ENCODE data around the gene STK4. TPM values are rescaled to one million over a fixed set of nuclear protein-coding genes. Genes with fewer than 3 reads are reported as not detected.

Gene STK4
- total RNA-seq, 1 experiment from 2014 or later = 60.9 TPM

DNA sequence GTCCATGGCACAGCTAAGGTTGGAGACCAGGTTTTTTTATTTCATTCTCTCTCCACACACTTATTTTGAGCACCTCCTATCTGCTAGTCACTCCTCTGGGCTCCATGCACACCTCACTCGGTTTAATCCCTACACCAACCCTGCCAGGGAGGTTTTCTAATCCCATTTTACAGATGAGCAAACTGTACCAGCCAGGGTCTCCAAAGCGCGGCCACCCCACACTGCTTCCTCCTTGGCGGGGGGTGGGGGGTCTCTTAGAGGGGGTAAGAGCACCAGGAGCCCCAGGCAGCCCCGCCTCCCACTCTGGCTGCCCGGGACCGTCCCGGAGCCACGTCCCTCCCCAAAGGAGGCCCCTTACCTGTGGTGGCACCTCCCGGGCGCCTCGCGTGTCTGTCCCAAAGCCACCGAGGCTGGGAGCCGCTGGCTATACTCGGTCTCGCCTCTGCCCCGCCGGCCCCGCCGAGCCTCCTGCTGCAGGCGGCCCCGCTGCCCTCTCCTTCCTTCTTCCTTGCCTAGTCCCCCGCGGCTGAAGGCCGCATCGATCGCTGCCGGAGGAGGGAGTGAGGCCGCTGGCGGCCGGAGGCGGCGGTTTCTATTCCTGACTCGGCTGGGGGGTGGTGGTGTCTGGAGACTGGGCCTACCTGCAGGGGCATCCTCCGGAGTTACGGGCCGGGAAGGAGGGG is 134.4 kb downstream of the STK4 start, which contains the start of gene KCNS1:
TSS of gene KCNS1 (minus strand) at position 565 of the 683 bp plus-strand sequence. CDS start 1,891 bp downstream, outside the sequence.
- CTCF ChIA-PET = no interaction called here
- H3K4me3 ChIP-seq = no peak within 1 kb of the TSS

GRCh38 chr20:45101333-45101850 is 135.1 kb downstream of the STK4 start:
- H2AFZ ChIP-seq = no peak overlapping the region
- no peaks in the 10 kb centered on the region for H3K79me2 ChIP-seq (ENCODE audit: low read depth)
- H3K4me2 ChIP-seq = no peak overlapping the region
- peaks cover 6% of the 10 kb centered on the region; the same call in 1 of the 2 replicates for H3F3A ChIP-seq (ENCODE audit: insufficient read depth, low read depth)
- TF ChIP-seq, protein P1, sequence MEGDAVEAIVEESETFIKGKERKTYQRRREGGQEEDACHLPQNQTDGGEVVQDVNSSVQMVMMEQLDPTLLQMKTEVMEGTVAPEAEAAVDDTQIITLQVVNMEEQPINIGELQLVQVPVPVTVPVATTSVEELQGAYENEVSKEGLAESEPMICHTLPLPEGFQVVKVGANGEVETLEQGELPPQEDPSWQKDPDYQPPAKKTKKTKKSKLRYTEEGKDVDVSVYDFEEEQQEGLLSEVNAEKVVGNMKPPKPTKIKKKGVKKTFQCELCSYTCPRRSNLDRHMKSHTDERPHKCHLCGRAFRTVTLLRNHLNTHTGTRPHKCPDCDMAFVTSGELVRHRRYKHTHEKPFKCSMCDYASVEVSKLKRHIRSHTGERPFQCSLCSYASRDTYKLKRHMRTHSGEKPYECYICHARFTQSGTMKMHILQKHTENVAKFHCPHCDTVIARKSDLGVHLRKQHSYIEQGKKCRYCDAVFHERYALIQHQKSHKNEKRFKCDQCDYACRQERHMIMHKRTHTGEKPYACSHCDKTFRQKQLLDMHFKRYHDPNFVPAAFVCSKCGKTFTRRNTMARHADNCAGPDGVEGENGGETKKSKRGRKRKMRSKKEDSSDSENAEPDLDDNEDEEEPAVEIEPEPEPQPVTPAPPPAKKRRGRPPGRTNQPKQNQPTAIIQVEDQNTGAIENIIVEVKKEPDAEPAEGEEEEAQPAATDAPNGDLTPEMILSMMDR (conservative IDR thresholded peaks at IDR 0.05) = no peak
- TF ChIP-seq EZH2 (IDR thresholded peaks at IDR 0.05; ENCODE audit: low read depth) = no peak
- H4K20me1 ChIP-seq (ENCODE audit: insufficient read depth) = no peaks in the 10 kb centered on the region
- no peaks in the 10 kb centered on the region for H3K9me3 ChIP-seq (ENCODE audit: insufficient read depth, low read depth)
- ChIA-PET CTCF (no interaction called here), POLR2A (ENCODE audit: unreplicated experiment) (no interaction called here)
- intact Hi-C loops (cut with micrococcal nuclease; ENCODE audit: unreplicated experiment) = no loop called here
- H3K27ac ChIP-seq = no peak overlapping the region
- no peak for DNase-seq
- H3K4me1 ChIP-seq (replicated peaks; ENCODE audit: insufficient read depth) = peaks cover 8% of the 10 kb centered on the region; the same call in 1 of the 2 replicates
- H3K36me3 ChIP-seq (ENCODE audit: low read depth) = no peaks in the 10 kb centered on the region
- no peak overlapping the region for H3K4me3 ChIP-seq
- no TSS peak for BruUV-seq (replicated peaks)
- no peaks in the 10 kb centered on the region for H3K9me2 ChIP-seq (ENCODE audit: insufficient read depth)
- H3K27me3 ChIP-seq (ENCODE audit: insufficient read depth, low read depth) = no peaks in the 10 kb centered on the region

More for the DNA sequence above, 134.4 kb downstream of the STK4 start, which contains the start of gene KCNS1:
- H3K36me3 ChIP-seq (ENCODE audit: low read depth) = no peaks in the 10 kb centered on the region
- H2AFZ ChIP-seq = no peak within 1 kb of the TSS
- no peak within 1 kb of the TSS for H3K27ac ChIP-seq
- BruUV-seq (replicated peaks) = no TSS peak
- peaks cover 2% of the 10 kb centered on the region; the same call in 1 of the 2 replicates for H3F3A ChIP-seq (ENCODE audit: insufficient read depth, low read depth)
- TF ChIP-seq, protein P1 (conservative IDR thresholded peaks at IDR 0.05) = no peak
- TF ChIP-seq EZH2 (IDR thresholded peaks at IDR 0.05; ENCODE audit: low read depth) = no peak
- no peaks in the 10 kb centered on the region for H3K79me2 ChIP-seq (ENCODE audit: low read depth)
- H3K9me3 ChIP-seq (ENCODE audit: insufficient read depth, low read depth) = no peaks in the 10 kb centered on the region
- H3K9me2 ChIP-seq (ENCODE audit: insufficient read depth) = no peaks in the 10 kb centered on the region
- H4K20me1 ChIP-seq (ENCODE audit: insufficient read depth) = no peaks in the 10 kb centered on the region
- no peak within 1 kb of the TSS for H3K4me2 ChIP-seq
- intact Hi-C loops (cut with micrococcal nuclease; ENCODE audit: unreplicated experiment) = no loop called here
- H3K4me1 ChIP-seq (replicated peaks; ENCODE audit: insufficient read depth) = peaks cover 8% of the 10 kb centered on the region; the same call in 1 of the 2 replicates
- POLR2A ChIA-PET (ENCODE audit: unreplicated experiment) = no interaction called here
- H3K27me3 ChIP-seq (ENCODE audit: insufficient read depth, low read depth) = no peaks in the 10 kb centered on the region
- no peak for DNase-seq

DNA sequence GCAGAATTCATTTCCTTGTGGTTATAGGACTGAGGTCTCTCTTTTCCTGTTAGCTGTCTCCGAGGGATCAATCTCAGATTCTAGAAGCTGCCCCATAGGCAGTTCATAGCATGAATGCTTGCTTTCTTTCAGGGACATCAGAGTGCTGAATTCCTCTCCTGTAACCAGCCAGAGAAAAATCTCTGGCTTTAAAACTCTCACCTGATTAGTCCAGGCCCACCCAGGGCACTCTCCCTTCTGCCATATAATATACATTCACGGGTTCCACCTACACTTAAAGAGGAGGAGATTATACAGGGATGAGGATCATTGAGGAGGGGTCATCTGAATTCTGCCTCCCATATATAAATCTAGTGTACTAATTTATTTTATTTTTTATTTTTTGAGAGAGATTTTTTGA is 136.8 kb downstream of the STK4 start:
- no peaks in the 10 kb centered on the region for H4K20me1 ChIP-seq (ENCODE audit: insufficient read depth)
- H3K79me2 ChIP-seq (ENCODE audit: low read depth) = no peaks in the 10 kb centered on the region
- H2AFZ ChIP-seq = no peak overlapping the region
- no peaks in the 10 kb centered on the region for H3K9me2 ChIP-seq (ENCODE audit: insufficient read depth)
- no peak overlapping the region for H3K4me2 ChIP-seq
- H3K4me3 ChIP-seq = no peak overlapping the region
- H3K27ac ChIP-seq = no peak overlapping the region
- DNase-seq = no peak
- POLR2A ChIA-PET (ENCODE audit: unreplicated experiment) = no interaction called here
- TF ChIP-seq EZH2 (IDR thresholded peaks at IDR 0.05; ENCODE audit: low read depth) = no peak
- TF ChIP-seq, protein P1 (conservative IDR thresholded peaks at IDR 0.05) = no peak
- no TSS peak for BruUV-seq (replicated peaks)
- H3F3A ChIP-seq (ENCODE audit: insufficient read depth, low read depth) = peaks cover 6% of the 10 kb centered on the region; the same call in 1 of the 2 replicates
- intact Hi-C loops (cut with micrococcal nuclease; ENCODE audit: unreplicated experiment) = no loop called here
- peaks cover 8% of the 10 kb centered on the region; the same call in 1 of the 2 replicates for H3K4me1 ChIP-seq (replicated peaks; ENCODE audit: insufficient read depth)
- no peaks in the 10 kb centered on the region for H3K9me3 ChIP-seq (ENCODE audit: insufficient read depth, low read depth)
- no peaks in the 10 kb centered on the region for H3K36me3 ChIP-seq (ENCODE audit: low read depth)
- no peaks in the 10 kb centered on the region for H3K27me3 ChIP-seq (ENCODE audit: insufficient read depth, low read depth)
- CTCF ChIA-PET = no interaction called here
